Measurements from ENCODE around the gene SNX24. TPM values are rescaled to one million over a fixed set of nuclear protein-coding genes. Genes with fewer than 3 reads are reported as not detected.

SNX24 gene
- polyA plus RNA-seq, 2 donors: 29.5 to 49.6 TPM

- Histone ChIP-seq H3K4me1 (ENCODE audit: control insufficient read depth in 2 of 2, insufficient read depth in 2 of 2, low read length in 1 of 2) (no peaks in the 10 kb centered on the region), H3K4me3 (ENCODE audit: low read depth in 1 of 2, low read length in 2 of 2) (no peak overlapping the region), H3K36me3 (ENCODE audit: control insufficient read depth in 2 of 2, insufficient read depth in 2 of 2, low read length in 1 of 2) (no peaks in the 10 kb centered on the region), H3K27ac (ENCODE audit: low read depth in 2 of 2, low read length in 1 of 2) (no peak overlapping the region), H3K27me3 (ENCODE audit: control insufficient read depth in 1 of 2, insufficient read depth in 2 of 2, low read length in 2 of 2) (no peaks in the 10 kb centered on the region), H3K9me3 (ENCODE audit: control insufficient read depth in 2 of 2, insufficient read depth in 1 of 2, low read depth in 1 of 2, low read length in 1 of 2) (no peaks in the 10 kb centered on the region)
- WGBS, 2 donors: 75 to 92% methylated on average over 2 of the region's 2 CpGs
These were observed 132.7 kb downstream of the SNX24 start for GRCh38 chr5:122978068-122978467.

- H3K27me3 ChIP-seq (ENCODE audit: control insufficient read depth in 1 of 2, insufficient read depth in 2 of 2, low read length in 2 of 2): no peaks in the 10 kb centered on the region
- 78 to 91% methylated on average over 5 of the region's 5 CpGs for WGBS, 2 donors
- H3K9me3 ChIP-seq (ENCODE audit: control insufficient read depth in 2 of 2, insufficient read depth in 1 of 2, low read depth in 1 of 2, low read length in 1 of 2): no peaks in the 10 kb centered on the region
- no peaks in the 10 kb centered on the region for H3K36me3 ChIP-seq (ENCODE audit: control insufficient read depth in 2 of 2, insufficient read depth in 2 of 2, low read length in 1 of 2)
- no peaks in the 10 kb centered on the region for H3K4me1 ChIP-seq (ENCODE audit: control insufficient read depth in 2 of 2, insufficient read depth in 2 of 2, low read length in 1 of 2)
- no peak overlapping the region for H3K4me3 ChIP-seq (ENCODE audit: low read depth in 1 of 2, low read length in 2 of 2)
- no peak overlapping the region for H3K27ac ChIP-seq (ENCODE audit: low read depth in 2 of 2, low read length in 1 of 2)
These were observed 133.4 kb downstream of the SNX24 start for GRCh38 chr5:122978644-122979297.

DNA sequence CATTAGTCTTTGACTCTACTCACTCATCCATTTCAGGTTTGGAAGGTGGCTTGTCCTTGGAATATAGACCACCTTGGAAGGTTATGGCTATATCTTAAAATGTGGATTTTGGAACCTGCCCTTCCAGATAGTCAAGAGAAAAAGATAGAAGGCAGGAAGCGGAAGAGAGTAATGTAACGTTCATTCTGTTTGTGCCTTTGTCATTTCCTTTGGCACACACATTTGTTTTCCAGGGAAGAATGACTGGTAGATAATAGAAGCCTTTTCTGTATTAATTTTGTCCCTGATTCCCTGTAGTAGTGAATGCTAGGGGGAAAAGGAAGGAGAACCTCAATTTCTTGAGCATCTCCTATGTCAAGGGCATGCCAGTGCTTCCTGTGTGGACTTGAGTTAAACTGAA lies 136.4 kb downstream of the SNX24 start:
- no peaks in the 10 kb centered on the region for H3K4me1 ChIP-seq (ENCODE audit: control insufficient read depth in 2 of 2, insufficient read depth in 2 of 2, low read length in 1 of 2)
- no peak overlapping the region for H3K27ac ChIP-seq (ENCODE audit: low read depth in 2 of 2, low read length in 1 of 2)
- WGBS, 2 donors: 50 to 82% methylated on average over 2 of the region's 2 CpGs
- no peaks in the 10 kb centered on the region for H3K27me3 ChIP-seq (ENCODE audit: control insufficient read depth in 1 of 2, insufficient read depth in 2 of 2, low read length in 2 of 2)
- no peaks in the 10 kb centered on the region for H3K9me3 ChIP-seq (ENCODE audit: control insufficient read depth in 2 of 2, insufficient read depth in 1 of 2, low read depth in 1 of 2, low read length in 1 of 2)
- H3K4me3 ChIP-seq (ENCODE audit: low read depth in 1 of 2, low read length in 2 of 2): no peak overlapping the region
- peaks cover 0 to 3% of the 10 kb centered on the region in 2 donors for H3K36me3 ChIP-seq (ENCODE audit: control insufficient read depth in 2 of 2, insufficient read depth in 2 of 2, low read length in 1 of 2)

GRCh38 chr5:122982376-122982775 lies 137.0 kb downstream of the SNX24 start:
- WGBS, 2 donors: 0 to 11% methylated on average over 1 of the region's 1 CpG
- H3K27ac ChIP-seq (ENCODE audit: low read depth in 2 of 2, low read length in 1 of 2): no peak overlapping the region

DNA sequence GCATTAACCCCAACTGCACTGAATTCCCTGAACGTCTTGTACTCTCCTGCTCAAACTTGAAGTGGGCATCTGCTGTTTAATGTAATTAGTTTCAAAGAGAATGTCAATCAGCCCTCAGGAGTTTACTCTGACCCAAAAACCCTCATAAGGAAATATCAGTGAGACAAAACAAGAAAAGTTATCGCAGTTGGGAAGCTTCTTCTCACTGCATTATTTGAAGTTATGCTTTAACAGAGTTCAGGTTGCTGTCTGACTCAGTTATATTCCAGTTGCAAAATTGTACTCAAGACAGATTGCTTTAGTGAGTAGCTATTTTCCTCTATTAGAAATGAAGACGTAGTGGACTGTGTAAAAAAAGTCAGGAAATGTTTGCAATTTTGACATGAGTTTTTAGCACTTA lies 139.0 kb downstream of the SNX24 start:
- no peaks in the 10 kb centered on the region for H3K9me3 ChIP-seq (ENCODE audit: control insufficient read depth in 2 of 2, insufficient read depth in 1 of 2, low read depth in 1 of 2, low read length in 1 of 2)
- H3K36me3 ChIP-seq (ENCODE audit: control insufficient read depth in 2 of 2, insufficient read depth in 2 of 2, low read length in 1 of 2): peaks cover 0 to 3% of the 10 kb centered on the region in 2 donors
- no peak overlapping the region for H3K27ac ChIP-seq (ENCODE audit: low read depth in 2 of 2, low read length in 1 of 2)
- H3K27me3 ChIP-seq (ENCODE audit: control insufficient read depth in 1 of 2, insufficient read depth in 2 of 2, low read length in 2 of 2): no peaks in the 10 kb centered on the region
- WGBS, 2 donors: 89 to 90% methylated on average over 3 of the region's 3 CpGs
- no peak overlapping the region for H3K4me3 ChIP-seq (ENCODE audit: low read depth in 1 of 2, low read length in 2 of 2)
- no peaks in the 10 kb centered on the region for H3K4me1 ChIP-seq (ENCODE audit: control insufficient read depth in 2 of 2, insufficient read depth in 2 of 2, low read length in 1 of 2)

More at GRCh38 chr5:122982376-122982775, 137.0 kb downstream of the SNX24 start:
- peaks cover 0 to 3% of the 10 kb centered on the region in 2 donors for H3K36me3 ChIP-seq (ENCODE audit: control insufficient read depth in 2 of 2, insufficient read depth in 2 of 2, low read length in 1 of 2)
- H3K9me3 ChIP-seq (ENCODE audit: control insufficient read depth in 2 of 2, insufficient read depth in 1 of 2, low read depth in 1 of 2, low read length in 1 of 2): no peaks in the 10 kb centered on the region
- no peak overlapping the region for H3K4me3 ChIP-seq (ENCODE audit: low read depth in 1 of 2, low read length in 2 of 2)
- no peaks in the 10 kb centered on the region for H3K27me3 ChIP-seq (ENCODE audit: control insufficient read depth in 1 of 2, insufficient read depth in 2 of 2, low read length in 2 of 2)
- no peaks in the 10 kb centered on the region for H3K4me1 ChIP-seq (ENCODE audit: control insufficient read depth in 2 of 2, insufficient read depth in 2 of 2, low read length in 1 of 2)

DNA sequence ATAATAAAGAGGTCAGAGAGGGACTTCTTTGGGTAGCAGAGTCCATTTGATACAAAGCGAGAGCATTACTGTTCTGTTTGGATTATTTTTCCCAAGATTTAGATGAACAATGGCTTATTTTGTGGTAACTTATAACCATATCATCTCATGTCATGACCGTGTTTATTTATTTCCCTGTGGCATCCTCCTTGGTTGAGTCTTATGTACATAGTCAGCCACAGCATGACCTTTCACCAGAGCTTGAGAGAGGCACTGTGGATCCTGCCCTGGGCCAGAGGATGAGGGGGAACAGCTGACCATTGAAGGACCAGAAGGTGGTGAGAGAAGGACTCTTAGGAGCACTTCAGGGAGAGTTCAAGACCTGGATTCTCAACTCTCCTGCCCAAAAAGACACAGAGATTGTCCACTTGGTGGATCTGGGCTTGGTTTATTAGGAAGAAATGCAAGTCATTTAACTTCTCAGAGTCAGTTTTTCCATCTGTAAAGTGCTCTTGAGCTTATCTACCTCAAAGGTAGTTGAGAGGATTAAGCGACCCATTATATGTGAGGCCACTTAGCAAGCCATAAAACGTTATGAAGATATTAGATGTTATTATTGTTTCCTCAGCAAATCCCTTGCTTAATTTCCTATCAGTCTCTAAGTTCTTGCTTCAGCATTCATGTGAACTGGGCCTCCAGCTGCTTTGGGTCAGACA lies 139.7 kb downstream of the SNX24 start:
- Histone ChIP-seq H3K27ac (ENCODE audit: low read depth in 2 of 2, low read length in 1 of 2) (no peak overlapping the region), H3K4me1 (ENCODE audit: control insufficient read depth in 2 of 2, insufficient read depth in 2 of 2, low read length in 1 of 2) (no peaks in the 10 kb centered on the region), H3K27me3 (ENCODE audit: control insufficient read depth in 1 of 2, insufficient read depth in 2 of 2, low read length in 2 of 2) (no peaks in the 10 kb centered on the region), H3K36me3 (ENCODE audit: control insufficient read depth in 2 of 2, insufficient read depth in 2 of 2, low read length in 1 of 2) (peaks cover 0 to 3% of the 10 kb centered on the region in 2 donors), H3K9me3 (ENCODE audit: control insufficient read depth in 2 of 2, insufficient read depth in 1 of 2, low read depth in 1 of 2, low read length in 1 of 2) (no peaks in the 10 kb centered on the region), H3K4me3 (ENCODE audit: low read depth in 1 of 2, low read length in 2 of 2) (no peak overlapping the region)
- WGBS, 2 donors: 82 to 95% methylated on average over 4 of the region's 4 CpGs

DNA sequence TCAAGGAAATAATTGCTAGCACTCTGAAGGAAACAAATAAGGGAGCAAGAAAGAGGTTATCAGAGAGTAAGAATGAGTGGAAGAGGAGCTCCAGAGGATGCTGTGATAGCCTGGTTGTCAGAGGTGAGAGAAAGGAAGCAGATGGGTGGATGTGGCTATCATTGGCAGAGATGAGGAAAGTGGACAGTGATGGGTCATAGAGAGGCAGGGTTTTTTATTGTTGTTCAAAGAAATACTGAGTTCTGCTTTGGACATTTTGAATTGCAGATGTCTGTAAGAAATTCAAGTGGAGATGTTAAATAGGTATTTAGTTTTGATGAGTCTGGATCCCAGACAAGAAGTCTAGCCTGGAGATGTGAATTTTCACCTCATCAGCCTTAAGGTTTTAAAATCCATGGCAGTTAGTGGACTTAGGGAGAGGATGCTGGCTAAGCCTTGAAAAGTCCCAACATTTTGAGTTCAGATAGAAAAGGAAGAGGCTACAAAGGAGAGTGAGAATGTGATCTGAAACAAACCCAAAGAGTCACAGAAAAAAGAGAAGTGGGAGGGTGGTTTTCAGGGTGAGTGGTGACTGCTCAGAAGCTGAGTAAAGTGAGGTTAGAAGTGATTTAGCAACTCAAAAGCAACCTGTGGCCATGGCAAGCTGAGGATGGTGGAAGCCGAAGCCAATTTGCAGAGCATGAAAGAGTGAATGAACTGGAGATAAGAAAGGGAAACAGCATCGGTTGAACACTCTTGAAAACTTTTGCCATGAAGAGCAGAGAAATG lies 140.7 kb downstream of the SNX24 start:
- no peaks in the 10 kb centered on the region for H3K27me3 ChIP-seq (ENCODE audit: control insufficient read depth in 1 of 2, insufficient read depth in 2 of 2, low read length in 2 of 2)
- H3K4me1 ChIP-seq (ENCODE audit: control insufficient read depth in 2 of 2, insufficient read depth in 2 of 2, low read length in 1 of 2): no peaks in the 10 kb centered on the region
- H3K9me3 ChIP-seq (ENCODE audit: control insufficient read depth in 2 of 2, insufficient read depth in 1 of 2, low read depth in 1 of 2, low read length in 1 of 2): no peaks in the 10 kb centered on the region
- no peak overlapping the region for H3K27ac ChIP-seq (ENCODE audit: low read depth in 2 of 2, low read length in 1 of 2)
- H3K36me3 ChIP-seq (ENCODE audit: control insufficient read depth in 2 of 2, insufficient read depth in 2 of 2, low read length in 1 of 2): peaks cover 0 to 3% of the 10 kb centered on the region in 2 donors
- H3K4me3 ChIP-seq (ENCODE audit: low read depth in 1 of 2, low read length in 2 of 2): no peak overlapping the region
- 91 to 95% methylated on average over 2 of the region's 2 CpGs for WGBS, 2 donors

GRCh38 chr5:122996091-122996490 lies 150.7 kb downstream of the SNX24 start:
- no peak overlapping the region for H3K4me3 ChIP-seq (ENCODE audit: low read depth in 1 of 2, low read length in 2 of 2)

DNA sequence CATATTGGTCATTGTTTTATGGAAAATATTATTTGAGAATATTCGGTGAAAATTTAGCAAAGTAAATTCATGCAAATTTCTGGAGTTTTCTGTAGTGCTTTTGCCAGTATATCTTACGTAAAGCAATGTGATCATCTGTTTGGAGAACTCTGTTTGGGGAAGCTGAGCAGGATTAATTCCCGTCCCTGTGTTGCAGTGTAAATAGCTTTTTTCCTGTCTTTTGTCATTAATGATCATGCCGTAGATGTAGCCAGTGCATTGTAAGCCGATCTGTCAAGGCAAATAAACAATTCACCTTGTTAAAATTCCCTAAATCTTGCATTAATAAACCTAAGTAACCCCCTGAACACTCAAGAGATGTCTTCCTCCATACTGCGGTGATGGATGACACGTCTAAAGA lies 151.9 kb downstream of the SNX24 start:
- Histone ChIP-seq H3K4me1 (ENCODE audit: control insufficient read depth in 2 of 2, insufficient read depth in 2 of 2, low read length in 1 of 2) (no peaks in the 10 kb centered on the region), H3K4me3 (ENCODE audit: low read depth in 1 of 2, low read length in 2 of 2) (no peak overlapping the region), H3K27ac (ENCODE audit: low read depth in 2 of 2, low read length in 1 of 2) (no peak overlapping the region), H3K36me3 (ENCODE audit: control insufficient read depth in 2 of 2, insufficient read depth in 2 of 2, low read length in 1 of 2) (peaks cover 0 to 3% of the 10 kb centered on the region in 2 donors), H3K9me3 (ENCODE audit: control insufficient read depth in 2 of 2, insufficient read depth in 1 of 2, low read depth in 1 of 2, low read length in 1 of 2) (no peaks in the 10 kb centered on the region), H3K27me3 (ENCODE audit: control insufficient read depth in 1 of 2, insufficient read depth in 2 of 2, low read length in 2 of 2) (no peaks in the 10 kb centered on the region)
- 56 to 72% methylated on average over 7 of the region's 7 CpGs for WGBS, 2 donors

More at GRCh38 chr5:122996091-122996490, 150.7 kb downstream of the SNX24 start:
- peaks cover 0 to 3% of the 10 kb centered on the region in 2 donors for H3K36me3 ChIP-seq (ENCODE audit: control insufficient read depth in 2 of 2, insufficient read depth in 2 of 2, low read length in 1 of 2)
- no peaks in the 10 kb centered on the region for H3K4me1 ChIP-seq (ENCODE audit: control insufficient read depth in 2 of 2, insufficient read depth in 2 of 2, low read length in 1 of 2)
- H3K27me3 ChIP-seq (ENCODE audit: control insufficient read depth in 1 of 2, insufficient read depth in 2 of 2, low read length in 2 of 2): no peaks in the 10 kb centered on the region
- WGBS, 2 donors: 84 to 86% methylated on average over 3 of the region's 3 CpGs
- H3K9me3 ChIP-seq (ENCODE audit: control insufficient read depth in 2 of 2, insufficient read depth in 1 of 2, low read depth in 1 of 2, low read length in 1 of 2): no peaks in the 10 kb centered on the region
- H3K27ac ChIP-seq (ENCODE audit: low read depth in 2 of 2, low read length in 1 of 2): no peak overlapping the region

Data from esophagus (tissue), 2 donors.